ENCODE data around the gene PIEZO1. TPM values are rescaled to one million over a fixed set of nuclear protein-coding genes. Genes with fewer than 3 reads are reported as not detected.
A peak's percentile ranks its signal among the peaks of the same experiment; 100 is the strongest.

Gene PIEZO1
- total and polyA plus RNA-seq, 7 experiments from 2014 or later, result 3.6 to 237 (median 111) TPM

GRCh38 chr16:88778541-88779065 is 6.4 kb downstream of the PIEZO1 start:
- H3K36me3 ChIP-seq (ENCODE audit: control insufficient read depth in 2 of 3, insufficient read depth in 3 of 3, low read length in 3 of 3), result no peaks in the 10 kb centered on the region
- Mint-ChIP-seq H3K4me1 (peaks cover 31 to 56% (median 44%) of the 10 kb centered on the region in 7 donors), H3K27ac (peak overlapping the region in 1 of 9 donors; percentile 45), H3K36me3 (peaks cover 0 to 3% (median 0%) of the 10 kb centered on the region in 5 donors), H3K27me3 (no peaks in the 10 kb centered on the region), H3K9me3 (no peaks in the 10 kb centered on the region), H3K4me3 (no peak overlapping the region)
- ATAC-seq, result no peak
- no peaks in the 10 kb centered on the region for H3K27me3 ChIP-seq (ENCODE audit: control insufficient read depth in 2 of 2, insufficient read depth in 2 of 2, low read length in 2 of 2)
- POLR2A ChIA-PET, result interaction anchor here (0.7 to 7.5 kb wide), 3 partner anchors 32 to 96 kb away, joined by 4 to 71 read pairs (median 25); partner anchors contain the start of gene APRT
- peaks cover 42 to 50% of the 10 kb centered on the region in 2 donors for H3K4me1 ChIP-seq (ENCODE audit: control insufficient read depth in 2 of 2, insufficient read depth in 2 of 2, low read length in 2 of 2)
- intact Hi-C loops (cut with micrococcal nuclease), result no loop called here
- CTCF ChIA-PET, result interaction anchor here (0.9 to 1.1 kb wide), 2 partner anchors 35 to 41 kb away, joined by 3 to 6 read pairs; no protein-coding TSS in a partner anchor
- no peak for DNase-seq
- no peaks in the 10 kb centered on the region for H3K9me3 ChIP-seq (ENCODE audit: control insufficient read depth in 2 of 3, low read length in 3 of 3)
- H3K27ac ChIP-seq (ENCODE audit: low read depth, low read length), result no peak overlapping the region
- H3K4me3 ChIP-seq (ENCODE audit: low read length), result no peak overlapping the region

- intact Hi-C loops (cut with micrococcal nuclease), result no loop called here
- ChIA-PET POLR2A (no interaction called here), CTCF (interaction anchor here (0.9 kb wide), 1 partner anchor 41 kb away, joined by 3 read pairs; no protein-coding TSS in a partner anchor)
- peaks cover 0 to 3% (median 0%) of the 10 kb centered on the region in 5 donors for H3K36me3 Mint-ChIP-seq
- H3K27ac Mint-ChIP-seq, result peak overlapping the region in 2 of 9 donors; percentile 28 to 42
- DNase-seq, result no peak
- peaks cover 27 to 52% (median 42%) of the 10 kb centered on the region in 7 donors for H3K4me1 Mint-ChIP-seq
- H3K9me3 Mint-ChIP-seq, result no peaks in the 10 kb centered on the region
- no peak overlapping the region for H3K27ac ChIP-seq (ENCODE audit: low read depth, low read length)
- H3K27me3 ChIP-seq (ENCODE audit: control insufficient read depth in 2 of 2, insufficient read depth in 2 of 2, low read length in 2 of 2), result no peaks in the 10 kb centered on the region
- H3K9me3 ChIP-seq (ENCODE audit: control insufficient read depth in 2 of 3, low read length in 3 of 3), result no peaks in the 10 kb centered on the region
- H3K27me3 Mint-ChIP-seq, result no peaks in the 10 kb centered on the region
- ATAC-seq, result no peak
- peak overlapping the region in 1 of 10 donors; percentile 25 for H3K4me3 Mint-ChIP-seq
- H3K36me3 ChIP-seq (ENCODE audit: control insufficient read depth in 2 of 3, insufficient read depth in 3 of 3, low read length in 3 of 3), result no peaks in the 10 kb centered on the region
- no peak overlapping the region for H3K4me3 ChIP-seq (ENCODE audit: low read length)
- peaks cover 38 to 46% of the 10 kb centered on the region in 2 donors for H3K4me1 ChIP-seq (ENCODE audit: control insufficient read depth in 2 of 2, insufficient read depth in 2 of 2, low read length in 2 of 2)
These were observed 6.8 kb downstream of the PIEZO1 start for GRCh38 chr16:88778271-88778525.

GRCh38 chr16:88777471-88778270 is 7.3 kb downstream of the PIEZO1 start:
- Histone ChIP-seq H3K4me3 (ENCODE audit: low read length) (no peak overlapping the region), H3K9me3 (ENCODE audit: control insufficient read depth in 2 of 3, low read length in 3 of 3) (no peaks in the 10 kb centered on the region), H3K27ac (ENCODE audit: low read depth, low read length) (no peak overlapping the region), H3K4me1 (ENCODE audit: control insufficient read depth in 2 of 2, insufficient read depth in 2 of 2, low read length in 2 of 2) (peaks cover 33 to 41% of the 10 kb centered on the region in 2 donors), H3K36me3 (ENCODE audit: control insufficient read depth in 2 of 3, insufficient read depth in 3 of 3, low read length in 3 of 3) (no peaks in the 10 kb centered on the region), H3K27me3 (ENCODE audit: control insufficient read depth in 2 of 2, insufficient read depth in 2 of 2, low read length in 2 of 2) (no peaks in the 10 kb centered on the region)
- intact Hi-C loops (cut with micrococcal nuclease), result no loop called here
- DNase-seq, result no peak
- POLR2A ChIA-PET, result no interaction called here
- no peaks in the 10 kb centered on the region for H3K9me3 Mint-ChIP-seq
- H3K36me3 Mint-ChIP-seq, result no peaks in the 10 kb centered on the region
- ATAC-seq, result no peak
- CTCF ChIA-PET, result interaction anchor here (0.9 kb wide), 1 partner anchor 40 kb away, joined by 3 read pairs; no protein-coding TSS in a partner anchor
- H3K4me3 Mint-ChIP-seq, result no peak overlapping the region
- H3K4me1 Mint-ChIP-seq, result peaks cover 21 to 46% (median 37%) of the 10 kb centered on the region in 7 donors
- H3K27ac Mint-ChIP-seq, result peak overlapping the region in 3 of 9 donors; percentile 28 to 42 (median 33)
- H3K27me3 Mint-ChIP-seq, result no peaks in the 10 kb centered on the region

GRCh38 chr16:88775825-88776224 is 9.2 kb downstream of the PIEZO1 start:
- peaks cover 18 to 25% of the 10 kb centered on the region in 2 donors for H3K4me1 ChIP-seq (ENCODE audit: control insufficient read depth in 2 of 2, insufficient read depth in 2 of 2, low read length in 2 of 2)
- ATAC-seq (no peak), DNase-seq (no peak)
- Mint-ChIP-seq H3K27ac (peak overlapping the region in 1 of 9 donors; percentile 50), H3K4me1 (peaks cover 4 to 33% (median 23%) of the 10 kb centered on the region in 7 donors), H3K36me3 (no peaks in the 10 kb centered on the region), H3K27me3 (no peaks in the 10 kb centered on the region), H3K9me3 (no peaks in the 10 kb centered on the region), H3K4me3 (no peak overlapping the region)
- no peak overlapping the region for H3K4me3 ChIP-seq (ENCODE audit: low read length)
- H3K9me3 ChIP-seq (ENCODE audit: control insufficient read depth in 2 of 3, low read length in 3 of 3), result no peaks in the 10 kb centered on the region
- no peaks in the 10 kb centered on the region for H3K27me3 ChIP-seq (ENCODE audit: control insufficient read depth in 2 of 2, insufficient read depth in 2 of 2, low read length in 2 of 2)
- H3K27ac ChIP-seq (ENCODE audit: low read depth, low read length), result no peak overlapping the region
- ChIA-PET POLR2A (no interaction called here), CTCF (no interaction called here)
- no peaks in the 10 kb centered on the region for H3K36me3 ChIP-seq (ENCODE audit: control insufficient read depth in 2 of 3, insufficient read depth in 3 of 3, low read length in 3 of 3)
- intact Hi-C loops (cut with micrococcal nuclease), result no loop called here

GRCh38 chr16:88774544-88775393 is 10.3 kb downstream of the PIEZO1 start:
- Histone ChIP-seq H3K27ac (ENCODE audit: low read depth, low read length) (no peak overlapping the region), H3K4me1 (ENCODE audit: control insufficient read depth in 2 of 2, insufficient read depth in 2 of 2, low read length in 2 of 2) (peaks cover 18% of the 10 kb centered on the region in 2 donors), H3K4me3 (ENCODE audit: low read length) (no peak overlapping the region), H3K27me3 (ENCODE audit: control insufficient read depth in 2 of 2, insufficient read depth in 2 of 2, low read length in 2 of 2) (no peaks in the 10 kb centered on the region), H3K36me3 (ENCODE audit: control insufficient read depth in 2 of 3, insufficient read depth in 3 of 3, low read length in 3 of 3) (no peaks in the 10 kb centered on the region), H3K9me3 (ENCODE audit: control insufficient read depth in 2 of 3, low read length in 3 of 3) (no peaks in the 10 kb centered on the region)
- ChIA-PET CTCF (interaction anchor here (0.9 kb wide), 1 partner anchor 11 kb away, joined by 3 read pairs; no protein-coding TSS in a partner anchor), POLR2A (no interaction called here)
- H3K36me3 Mint-ChIP-seq, result no peaks in the 10 kb centered on the region
- DNase-seq, result no peak
- no peaks in the 10 kb centered on the region for H3K27me3 Mint-ChIP-seq
- peak overlapping the region in 1 of 9 donors; percentile 37 for H3K27ac Mint-ChIP-seq
- ATAC-seq, result no peak
- peaks cover 0 to 32% (median 16%) of the 10 kb centered on the region in 7 donors for H3K4me1 Mint-ChIP-seq
- intact Hi-C loops (cut with micrococcal nuclease), result no loop called here
- H3K4me3 Mint-ChIP-seq, result no peak overlapping the region
- no peaks in the 10 kb centered on the region for H3K9me3 Mint-ChIP-seq

- no peaks in the 10 kb centered on the region for H3K27me3 Mint-ChIP-seq
- ChIA-PET CTCF (interaction anchor here (0.6 to 0.9 kb wide), 2 partner anchors 12 to 1114 kb away, joined by 3 read pairs; no protein-coding TSS in a partner anchor), POLR2A (no interaction called here)
- H3K36me3 ChIP-seq (ENCODE audit: control insufficient read depth in 2 of 3, insufficient read depth in 3 of 3, low read length in 3 of 3), result no peaks in the 10 kb centered on the region
- no peaks in the 10 kb centered on the region for H3K27me3 ChIP-seq (ENCODE audit: control insufficient read depth in 2 of 2, insufficient read depth in 2 of 2, low read length in 2 of 2)
- no peaks in the 10 kb centered on the region for H3K9me3 ChIP-seq (ENCODE audit: control insufficient read depth in 2 of 3, low read length in 3 of 3)
- H3K36me3 Mint-ChIP-seq, result no peaks in the 10 kb centered on the region
- peak; percentile 63 for ATAC-seq
- H3K4me1 ChIP-seq (ENCODE audit: control insufficient read depth in 2 of 2, insufficient read depth in 2 of 2, low read length in 2 of 2), result peaks cover 15% of the 10 kb centered on the region in 2 donors
- no peak overlapping the region for H3K4me3 ChIP-seq (ENCODE audit: low read length)
- peaks cover 5 to 35% (median 18%) of the 10 kb centered on the region in 7 donors for H3K4me1 Mint-ChIP-seq
- intact Hi-C loops (cut with micrococcal nuclease), result no loop called here
- peak overlapping the region in 1 of 9 donors; percentile 55 for H3K27ac Mint-ChIP-seq
- no peaks in the 10 kb centered on the region for H3K9me3 Mint-ChIP-seq
- H3K27ac ChIP-seq (ENCODE audit: low read depth, low read length), result no peak overlapping the region
- no peak for DNase-seq
- H3K4me3 Mint-ChIP-seq, result no peak overlapping the region
These were observed 11.2 kb downstream of the PIEZO1 start for GRCh38 chr16:88773812-88774291.
